ENCODE measurements around the gene MYL2. TPM values are rescaled to one million over a fixed set of nuclear protein-coding genes. Genes with fewer than 3 reads are reported as not detected.

MYL2 gene, protein sequence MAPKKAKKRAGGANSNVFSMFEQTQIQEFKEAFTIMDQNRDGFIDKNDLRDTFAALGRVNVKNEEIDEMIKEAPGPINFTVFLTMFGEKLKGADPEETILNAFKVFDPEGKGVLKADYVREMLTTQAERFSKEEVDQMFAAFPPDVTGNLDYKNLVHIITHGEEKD
- total RNA-seq (2022; extraction: Qiagen RNA extraction; ENCODE audit: low read depth) = 0.39 to 0.92 TPM (median 0.52 TPM) in 5 replicates

DNA sequence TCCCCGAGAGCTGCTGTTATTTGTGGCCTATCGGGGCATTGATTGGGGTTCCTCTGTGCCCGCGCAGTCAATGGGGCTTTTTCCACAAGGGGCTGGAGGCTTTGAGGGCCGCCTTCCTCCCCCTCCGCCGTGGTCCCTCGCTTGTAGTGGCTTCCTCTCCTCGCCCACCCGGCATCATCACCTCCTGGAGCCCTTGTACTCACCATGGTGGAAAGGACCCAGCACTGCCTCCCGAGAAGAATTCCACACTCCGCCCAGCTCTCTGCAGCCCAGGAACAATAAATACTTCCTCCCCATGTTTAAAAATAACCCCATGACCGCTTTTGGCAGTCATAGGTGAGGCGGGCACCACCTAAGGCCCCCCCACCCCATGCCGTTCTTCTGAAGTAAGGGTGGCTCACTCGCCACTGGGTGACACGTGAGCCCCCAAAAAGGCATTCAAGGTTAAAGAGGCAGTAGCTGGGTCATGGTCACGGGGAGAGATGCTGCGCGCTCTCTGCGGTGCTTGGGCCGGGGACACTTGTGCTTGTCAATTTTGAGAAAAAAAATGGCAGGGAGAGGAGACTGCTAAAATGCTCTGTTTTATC is at the start of gene MYL2:
MYL2 (minus strand) TSS at position 256 of the 587 bp plus-strand sequence; CDS start at position 206, 50 bp downstream.

Other genes starting within 250 kb of the MYL2 start
- 0.43 to 0.92 TPM (median 0.59 TPM) in 5 replicates for gene HVCN1, start 231.5 kb downstream of the MYL2 start, total RNA-seq (2022; extraction: Qiagen RNA extraction; ENCODE audit: low read depth)
- gene PPP1CC, start 177.7 kb downstream of the MYL2 start, total RNA-seq (2022; extraction: Qiagen RNA extraction; ENCODE audit: low read depth) = 128 to 175 TPM (median 159 TPM) in 5 replicates
- not detected in 5 replicates for gene CCDC63, start 73.6 kb downstream of the MYL2 start, total RNA-seq (2022; extraction: Qiagen RNA extraction; ENCODE audit: low read depth)
- 0.06 to 0.23 TPM (median 0.16 TPM) in 5 replicates for gene CUX2, start 113.6 kb upstream of the MYL2 start, total RNA-seq (2022; extraction: Qiagen RNA extraction; ENCODE audit: low read depth)